ENCODE measurements around the gene PID1.

GRCh38 chr2:229231885-229232284, 39.2 kb downstream of the PID1 start:
- TF ChIP-seq CTCF (IDR thresholded peaks at IDR 0.05 in 2 of 3, conservative IDR thresholded peaks at IDR 0.05 in 1 of 3; ENCODE audit: borderline replicate concordance in 1 of 3, insufficient read depth in 1 of 3, low read depth in 2 of 3, low read length in 2 of 3) (no peak), EZH2 (IDR thresholded peaks at IDR 0.05) (no peak), POLR2AphosphoS5 (IDR thresholded peaks at IDR 0.05; ENCODE audit: low read depth, low read length) (no peak), YY1 (IDR thresholded peaks at IDR 0.05; ENCODE audit: extremely low read depth, insufficient replicate concordance, low read depth, low read length) (no peak), CEBPB (IDR thresholded peaks at IDR 0.05; ENCODE audit: low read depth) (no peak), POLR2A (IDR thresholded peaks at IDR 0.05; ENCODE audit: borderline replicate concordance, extremely low read depth, insufficient read depth, insufficient read length) (no peak), ZBTB33 (IDR thresholded peaks at IDR 0.05; ENCODE audit: extremely low read depth, insufficient replicate concordance, low read length) (no peak)

Measured in HCT116 (cell line).